Esophagus muscularis mucosa (tissue), 4 donors: ENCODE measurements around the gene OR2V1. TPM values are rescaled to one million over a fixed set of nuclear protein-coding genes. Genes with fewer than 3 reads are reported as not detected.
"Not testable (repeated sequence)": the region's sequence is repeated elsewhere in the genome, so short reads cannot be mapped to it uniquely, and the experiment has no call there.

Experiments used
- DNase-seq: peaks from one replicate; pipeline ENCODE4 v3.0.0-alpha.2; 2017; ENCODE audit errors: extremely low spot score
- H3K27ac ChIP-seq, 4 donors: fragments of 200-600 bp; sonication (generic); replicated peaks in 1 of 4; 1 replicate in 3 of 4; 2 replicates in 1 of 4; pipeline ENCODE4 v1.5.1; 2016 to 2019; ENCODE audit warnings: mild to moderate bottlenecking in 1 of 4
- H3K27me3 ChIP-seq, 4 donors: fragments of 200-600 bp; sonication (generic); one replicate each; pipeline versions ENCODE4 v1.5.1 to v1.6.0; 2016 to 2019
- H3K36me3 ChIP-seq, 4 donors: fragments of 200-600 bp; sonication (generic); one replicate each; pipeline ENCODE4 v1.5.1; 2016 to 2019
- H3K4me1 ChIP-seq, 4 donors: fragments of 200-600 bp; sonication (generic); one replicate each; pipeline ENCODE4 v1.5.1; 2016 to 2019
- H3K4me3 ChIP-seq, 4 donors: fragments of 200-600 bp; sonication (generic); 1 replicate in 2 of 4; 2 replicates in 2 of 4; pipeline ENCODE4 v1.5.1; 2016 to 2019; ENCODE audit warnings: mild to moderate bottlenecking in 4 of 4, moderate library complexity in 1 of 4
- H3K9me3 ChIP-seq, 4 donors: fragments of 200-600 bp; sonication (generic); 1 replicate in 3 of 4; 2 replicates in 1 of 4; pipeline ENCODE4 v1.5.1; 2016 to 2019
- CTCF ChIP-seq, 3 experiments: fragments of 200-600 bp in 2 of 3; fragments of 450-650 bp in 1 of 3; sonication (generic) in 2 of 3; IDR thresholded peaks; one replicate each; pipeline ENCODE4 v1.5.1; 2017 to 2019; ENCODE audit warnings: antibody characterized with exemption in 3 of 3, mild to moderate bottlenecking in 2 of 3, moderate library complexity in 1 of 3
- EP300 ChIP-seq: sonication (generic); formaldehyde crosslinking; IDR thresholded peaks from one replicate; pipeline ENCODE4 v1.6.1; 2017; ENCODE audit warnings: antibody characterized with exemption
- POLR2A ChIP-seq: fragments of 450-650 bp; IDR thresholded peaks from one replicate; pipeline ENCODE4 v1.6.1; 2017; ENCODE audit warnings: antibody characterized with exemption, moderate library complexity, mild to moderate bottlenecking, low read depth
- POLR2AphosphoS5 ChIP-seq, 2 donors: sonication (generic); formaldehyde crosslinking; IDR thresholded peaks; one replicate each; pipeline ENCODE4 v1.6.1; 2017; ENCODE audit warnings: antibody characterized with exemption in 2 of 2
- WGBS: methylation state at CpG from one replicate; pipeline ENCODE4 v1.1.5; 2018; 5-methylcytosine and 5-hydroxymethylcytosine counted together
- intact Hi-C: fragments of 100-400 bp; cut with DNase I; formaldehyde crosslinking; loops from one replicate; pipeline ENCODE4 v1.15.1; 2023
- total RNA-seq, 4 donors: library from RNA; depleted of rRNA; stranded (reverse); fragments of >200 nt; gene quantifications; one replicate each; pipeline versions ENCODE4 v1.1.0 to v1.2.1, GENCODE V29; 2016

Gene OR2V1
- total RNA-seq, 4 donors from 2014 or later = not detected

- TF ChIP-seq POLR2A = no peak
- peak in 2 of 3 experiments; percentile 9 to 15 for TF ChIP-seq CTCF (IDR thresholded peaks at IDR 0.05)
- no peak for TF ChIP-seq EP300
- TF ChIP-seq POLR2AphosphoS5 (IDR thresholded peaks at IDR 0.05) = no peak
- 11% methylated on average over 11 of the region's 11 CpGs for WGBS
- Histone ChIP-seq H3K4me1 (peaks cover 0 to 28% (median 16%) of the 10 kb centered on the region in 4 donors), H3K36me3 (no peaks in the 10 kb centered on the region), H3K4me3 (no peak overlapping the region), H3K27me3 (peaks cover 7 to 96% (median 58%) of the 10 kb centered on the region in 4 donors), H3K9me3 (no peaks in the 10 kb centered on the region), H3K27ac (no peak overlapping the region)
- no peak for DNase-seq
- intact Hi-C loops = no loop called here
These were observed 42.1 kb upstream of the OR2V1 start for GRCh38 chr5:181173027-181173419.

- peaks cover 7 to 100% (median 59%) of the 10 kb centered on the region in 4 donors for H3K27me3 ChIP-seq
- H3K27ac ChIP-seq = no peak overlapping the region
- no peaks in the 10 kb centered on the region for H3K36me3 ChIP-seq
- intact Hi-C loops = no loop called here
- peaks cover 0 to 28% (median 16%) of the 10 kb centered on the region in 4 donors for H3K4me1 ChIP-seq
- H3K9me3 ChIP-seq = no peaks in the 10 kb centered on the region
- H3K4me3 ChIP-seq = no peak overlapping the region
- WGBS = 43% methylated on average over 3 of the region's 3 CpGs
- TF ChIP-seq CTCF (IDR thresholded peaks at IDR 0.05) (no peak), POLR2A (no peak), EP300 (no peak), POLR2AphosphoS5 (IDR thresholded peaks at IDR 0.05) (no peak)
- DNase-seq = no peak
These were observed 40.8 kb upstream of the OR2V1 start for GRCh38 chr5:181171782-181172181.

GRCh38 chr5:181170996-181171395 is 40.0 kb upstream of the OR2V1 start:
- Histone ChIP-seq H3K9me3 (no peaks in the 10 kb centered on the region), H3K4me1 (peaks cover 0 to 28% (median 16%) of the 10 kb centered on the region in 4 donors), H3K4me3 (no peak overlapping the region), H3K27ac (no peak overlapping the region), H3K36me3 (no peaks in the 10 kb centered on the region), H3K27me3 (peaks cover 7 to 100% (median 59%) of the 10 kb centered on the region in 4 donors)
- 56% methylated on average over 6 of the region's 6 CpGs for WGBS
- TF ChIP-seq EP300 (no peak), POLR2AphosphoS5 (IDR thresholded peaks at IDR 0.05) (no peak), POLR2A (no peak)
- intact Hi-C loops = no loop called here
- no peak for DNase-seq

GRCh38 chr5:181170237-181170825 is 39.4 kb upstream of the OR2V1 start:
- WGBS = 29% methylated on average over 27 of the region's 33 CpGs
- no peak for DNase-seq
- Histone ChIP-seq H3K4me1 (peaks cover 0 to 28% (median 16%) of the 10 kb centered on the region in 4 donors), H3K27me3 (peaks cover 7 to 100% (median 59%) of the 10 kb centered on the region in 4 donors), H3K9me3 (no peaks in the 10 kb centered on the region), H3K4me3 (no peak overlapping the region), H3K36me3 (no peaks in the 10 kb centered on the region), H3K27ac (no peak overlapping the region)
- intact Hi-C loops = no loop called here
- TF ChIP-seq POLR2A (no peak), POLR2AphosphoS5 (IDR thresholded peaks at IDR 0.05) (no peak), EP300 (no peak)

GRCh38 chr5:181169459-181170236 is 38.7 kb upstream of the OR2V1 start:
- 7% methylated on average over 18 of the region's 50 CpGs for whole genome bisulfite sequencing
- intact Hi-C loops, H3K4me3 ChIP-seq, H3K36me3 ChIP-seq, DNase-seq, H3K9me3 ChIP-seq, H3K27ac ChIP-seq: not testable (repeated sequence)
- H3K27me3 ChIP-seq = peaks cover 7 to 99% (median 57%) of the 10 kb centered on the region in 4 donors
- peaks cover 0 to 28% (median 16%) of the 10 kb centered on the region in 4 donors for H3K4me1 ChIP-seq

GRCh38 chr5:181168595-181169118 is 37.7 kb upstream of the OR2V1 start:
- 30% methylated on average over 14 of the region's 14 CpGs for WGBS
- no peak overlapping the region for H3K4me3 ChIP-seq
- H3K27me3 ChIP-seq = peaks cover 7 to 98% (median 52%) of the 10 kb centered on the region in 4 donors
- TF ChIP-seq EP300 = no peak
- TF ChIP-seq CTCF (IDR thresholded peaks at IDR 0.05) = no peak
- TF ChIP-seq POLR2AphosphoS5 (IDR thresholded peaks at IDR 0.05) = no peak
- no peak for TF ChIP-seq POLR2A
- intact Hi-C loops = no loop called here
- H3K36me3 ChIP-seq = no peaks in the 10 kb centered on the region
- no peaks in the 10 kb centered on the region for H3K9me3 ChIP-seq
- no peak for DNase-seq
- no peak overlapping the region for H3K27ac ChIP-seq
- H3K4me1 ChIP-seq = peaks cover 0 to 21% (median 13%) of the 10 kb centered on the region in 4 donors
